Stimulated activated CD8-positive, alpha-beta memory T cell treated with anti-CD3 and anti-CD28 coated beads, Interleukin-7, amount 100 ng/mL, for 4 hours (primary cell): Measurements from ENCODE around the gene REG4.
"Not testable (repeated sequence)": the region's sequence is repeated elsewhere in the genome, so short reads cannot be mapped to it uniquely, and the experiment has no call there.

Experiments used
- DNase-seq, 2 donors: peaks; one replicate each; pipeline ENCODE4 v3.0.0-alpha.2; 2020; ENCODE audit warnings: low read depth in 2 of 2

The REG4 gene

DNA sequence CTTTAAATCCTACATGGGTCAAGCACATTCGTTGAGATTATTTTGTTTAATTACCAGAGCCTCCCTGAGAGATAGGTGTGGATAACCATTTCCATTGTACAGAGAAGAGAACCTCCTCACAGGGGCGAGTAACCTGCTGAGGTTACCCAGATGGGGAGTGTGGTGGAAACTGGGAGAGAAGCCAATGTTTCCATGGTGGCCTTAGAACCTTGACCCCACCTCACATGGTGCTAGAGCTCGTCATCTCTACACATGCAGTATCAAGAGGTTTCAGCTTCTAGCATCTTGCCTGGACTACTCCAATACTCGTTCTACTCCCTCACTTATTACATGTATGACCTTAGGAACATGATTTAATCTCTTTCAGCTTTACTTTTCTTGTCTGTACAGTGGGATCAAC, 4.8 kb downstream of the REG4 start:
- DNase-seq: no peak

DNA sequence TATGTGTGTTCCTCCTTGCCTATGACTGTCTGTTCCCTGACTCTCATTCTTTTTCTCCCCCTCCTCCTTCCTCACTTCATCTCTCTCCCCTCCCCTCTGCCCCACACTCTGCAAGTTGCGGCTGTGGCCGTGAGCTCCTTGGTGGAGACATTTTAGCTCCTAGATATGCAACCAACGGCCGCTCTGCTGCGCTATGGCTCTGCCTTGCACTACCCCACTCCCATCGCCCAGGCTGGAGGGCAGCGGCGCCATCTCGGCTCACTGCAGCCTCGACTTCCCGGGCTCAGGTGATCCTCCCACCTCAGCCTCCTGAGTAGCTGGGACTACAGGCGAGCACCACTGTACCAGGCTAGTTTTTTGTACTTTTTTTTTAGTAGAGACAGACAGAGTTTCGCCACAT, 5.5 kb downstream of the REG4 start:
- DNase-seq: no peak

DNA sequence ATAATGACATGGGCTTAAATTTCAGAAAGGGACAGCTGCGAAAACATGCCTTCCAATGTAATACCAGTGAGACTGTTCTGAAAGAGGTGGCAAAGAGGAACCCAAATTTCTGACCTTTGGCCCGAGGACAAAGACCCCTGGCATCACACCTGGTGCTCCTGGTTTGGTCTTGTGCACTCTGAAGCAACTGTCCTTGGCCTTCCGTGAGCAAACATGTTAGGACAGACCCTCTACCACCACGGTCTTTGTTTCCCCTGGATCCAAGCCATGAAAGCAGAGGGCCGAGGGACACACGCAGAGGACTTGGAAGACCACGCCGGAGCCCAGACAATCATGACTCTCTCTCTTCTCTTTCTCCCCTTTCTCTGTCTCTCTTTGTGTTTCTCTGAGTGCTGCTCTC, 6.0 kb downstream of the REG4 start:
- DNase-seq: no peak

DNA sequence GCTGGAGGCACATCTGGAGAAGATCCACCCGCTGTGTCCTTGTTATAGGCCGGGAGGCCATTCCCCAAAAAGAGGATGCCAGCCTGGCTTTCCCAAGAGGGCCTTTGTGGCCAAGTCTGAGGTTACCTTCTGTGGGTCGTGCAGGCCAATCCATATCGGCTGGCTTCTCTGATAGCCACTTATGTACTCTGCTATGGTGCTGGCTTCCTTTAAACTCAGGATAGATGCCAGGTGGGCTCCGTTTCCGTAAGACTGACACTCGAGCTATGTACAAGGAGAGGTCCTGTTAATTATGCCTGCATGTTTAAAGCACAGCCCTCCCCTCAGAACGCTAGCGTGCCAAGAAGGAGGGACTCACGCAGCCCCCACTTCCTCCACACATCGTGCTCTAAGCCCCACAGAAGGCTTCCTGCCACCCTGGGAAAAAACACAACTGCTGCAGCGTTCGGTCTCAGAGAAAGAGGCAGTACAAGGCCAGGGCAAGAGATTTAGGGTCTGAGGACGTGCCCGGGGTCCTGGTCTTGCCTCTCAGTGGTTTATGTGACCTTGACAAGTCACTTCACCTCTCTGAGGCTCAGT, 11.6 kb downstream of the REG4 start:
- DNase-seq: peak in 1 of 2 donors; percentile 15

DNA sequence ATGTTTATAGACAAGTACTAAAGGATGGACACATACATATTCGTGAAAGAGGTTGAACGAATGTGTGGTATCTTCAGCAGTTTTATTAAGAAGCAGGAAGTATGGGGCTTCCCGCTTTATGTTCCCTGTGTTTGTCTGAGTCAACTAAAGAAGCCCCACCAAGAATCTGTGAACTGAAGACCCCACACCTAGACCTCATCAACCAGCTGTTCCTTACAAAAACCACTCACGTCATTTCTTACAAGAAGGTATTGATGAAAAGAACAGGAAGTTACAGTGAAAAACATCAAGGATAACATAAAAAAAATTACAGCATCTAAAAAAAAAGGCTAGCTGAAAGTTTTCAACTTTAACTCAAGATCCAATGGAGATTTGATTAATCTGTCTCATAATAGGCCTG, 12.3 kb downstream of the REG4 start:
- DNase-seq: no peak

DNA sequence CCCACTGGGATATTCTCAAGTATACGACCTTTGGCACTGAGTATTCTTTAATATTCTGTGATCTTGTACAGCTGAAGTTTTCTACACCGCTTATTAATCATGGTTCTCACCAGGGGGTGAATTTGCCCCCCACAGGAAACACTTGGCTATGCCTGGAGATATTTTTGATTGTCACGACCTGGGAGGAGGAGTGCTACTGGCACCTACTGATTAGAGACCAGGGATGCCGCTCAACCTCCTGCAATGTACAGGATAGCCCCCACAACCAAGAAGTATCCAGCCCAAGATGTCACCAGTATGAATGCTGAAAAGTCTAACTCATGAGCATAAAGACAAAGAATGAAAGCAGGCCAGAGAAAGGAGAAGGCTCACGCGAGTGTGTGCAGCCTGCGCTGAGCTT, 13.7 kb downstream of the REG4 start:
- DNase-seq: no peak

DNA sequence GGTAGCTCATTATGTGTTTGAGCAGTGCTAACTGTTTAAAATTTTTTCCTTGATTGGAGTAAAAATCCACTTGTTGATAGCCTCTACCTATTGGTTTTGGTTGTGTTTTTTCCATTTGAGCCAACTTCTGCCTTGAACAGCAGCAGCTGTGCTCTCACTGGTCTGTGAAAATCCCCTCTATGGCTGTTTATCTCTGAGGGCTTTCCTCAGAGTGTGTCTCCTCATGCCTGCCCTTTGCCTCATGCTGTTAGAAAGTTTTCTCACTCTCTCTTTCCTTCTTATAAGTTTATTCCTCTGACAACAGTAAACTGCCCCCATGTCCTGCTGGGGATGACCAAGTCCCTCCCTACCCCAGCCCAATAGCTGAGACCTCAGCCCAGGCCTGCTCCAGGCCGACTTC, 14.1 kb downstream of the REG4 start:
- no peak for DNase-seq

DNA sequence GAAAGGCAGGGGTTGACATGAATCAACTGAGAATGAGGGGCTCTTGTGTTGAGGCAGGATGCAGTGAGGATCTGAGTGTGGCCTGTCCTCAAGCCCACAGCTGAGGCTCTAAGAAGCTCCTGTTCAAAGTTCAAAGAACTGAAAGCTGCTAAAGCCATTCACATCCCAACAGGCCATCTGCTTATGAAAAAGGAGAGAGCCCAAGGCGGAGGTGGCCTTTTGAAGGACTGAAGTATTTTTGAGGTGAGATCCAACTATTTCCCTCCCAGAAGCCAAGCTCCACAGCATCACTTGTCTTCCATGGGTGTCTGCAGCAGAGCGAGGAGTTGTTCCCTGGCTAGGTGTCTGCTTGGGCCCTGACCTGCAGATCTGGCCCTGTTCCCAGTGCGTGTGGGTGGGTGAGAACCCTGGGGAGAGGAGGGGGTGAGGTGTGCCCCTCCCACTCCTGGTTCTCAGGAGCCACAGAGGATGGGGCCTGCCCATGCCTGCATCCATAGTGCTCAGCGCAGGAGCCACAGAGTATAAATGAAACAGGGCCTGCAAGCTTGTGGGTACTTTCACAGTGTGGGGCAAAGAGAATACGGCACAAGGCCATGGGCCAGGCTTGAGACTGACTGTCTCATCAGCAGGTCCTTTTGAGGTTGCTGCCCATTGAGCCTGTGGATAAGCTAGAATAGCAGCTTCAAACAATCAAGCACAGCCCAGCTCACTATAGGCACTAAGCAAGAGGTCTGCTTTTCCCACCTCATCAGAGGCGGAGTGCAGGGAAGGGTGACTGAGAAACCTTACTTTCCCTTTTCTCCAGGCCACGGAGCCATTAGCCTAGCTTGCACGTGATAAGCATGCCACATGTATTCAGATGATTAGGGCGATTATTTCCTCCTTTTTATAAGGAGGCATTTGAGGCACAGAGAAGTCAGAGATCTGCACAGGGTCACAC, 15.7 kb downstream of the REG4 start:
- no peak for DNase-seq

DNA sequence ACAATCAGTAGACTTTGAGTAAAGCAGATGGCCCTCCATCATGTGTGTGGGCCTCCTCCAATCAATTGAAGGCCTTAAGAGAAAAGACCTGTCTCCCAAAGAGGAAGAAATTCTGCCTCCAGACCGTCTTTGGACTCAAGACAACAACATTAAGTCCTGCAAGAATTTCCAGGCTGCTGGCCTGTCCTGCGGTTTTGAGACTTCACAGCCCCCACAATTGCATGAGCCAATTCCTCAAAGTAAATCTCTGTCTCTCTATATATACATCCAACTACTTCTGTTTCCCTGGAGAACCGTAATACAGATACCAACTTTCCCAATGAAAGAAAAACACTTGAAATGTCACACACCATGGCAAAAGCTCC, 16.4 kb downstream of the REG4 start:
- no peak for DNase-seq

DNA sequence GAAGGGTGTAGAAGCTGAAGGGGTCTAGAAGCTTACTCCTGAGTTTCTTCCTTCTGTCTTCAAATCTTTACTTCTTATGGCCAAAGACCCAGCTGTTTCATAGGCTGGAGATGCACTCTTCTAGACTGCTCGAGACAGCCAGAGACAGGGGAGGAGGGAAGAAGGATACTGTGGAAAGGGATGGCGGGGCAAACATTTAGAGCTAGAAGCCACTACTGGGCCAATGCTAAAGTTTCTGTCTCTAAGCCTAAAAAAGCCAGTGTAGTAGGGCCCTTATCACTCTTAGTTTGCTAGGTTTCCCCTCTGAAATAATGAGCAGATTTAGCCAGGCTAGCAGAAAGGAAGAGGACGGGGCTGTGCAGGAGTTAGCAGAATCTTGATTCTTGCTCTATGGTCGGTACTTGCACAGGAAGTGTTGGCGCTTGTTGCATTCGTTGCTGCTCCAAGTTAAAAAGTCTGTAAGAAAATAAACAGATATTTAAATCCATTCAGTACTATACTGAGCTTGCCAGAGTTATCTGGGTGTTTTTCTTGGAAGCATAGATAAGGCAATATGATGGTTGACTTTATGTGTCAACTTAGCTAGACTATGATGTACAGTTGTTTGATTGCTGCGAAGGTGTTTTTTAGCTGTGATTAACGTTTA, 16.9 kb downstream of the REG4 start:
- no peak for DNase-seq

DNA sequence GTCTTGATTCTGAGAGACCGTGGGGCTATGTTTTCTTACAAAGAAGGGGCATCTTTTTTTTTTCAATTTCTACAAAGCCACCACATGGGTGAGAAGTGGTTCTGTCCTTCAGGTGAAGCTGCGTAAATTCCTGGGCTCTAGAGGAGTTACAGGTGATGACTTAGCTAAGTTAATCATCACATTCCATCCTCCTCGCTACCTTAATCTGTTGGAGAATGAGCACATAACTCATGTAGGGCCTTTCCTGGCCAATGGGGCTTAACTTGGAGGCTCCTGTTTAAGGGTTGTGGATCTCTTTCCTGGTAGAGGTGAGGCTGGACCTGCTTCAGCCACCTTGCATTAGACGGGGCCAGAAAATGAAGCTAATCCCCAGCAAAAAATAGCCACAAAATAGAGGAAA, 19.9 kb downstream of the REG4 start:
- no peak for DNase-seq

DNA sequence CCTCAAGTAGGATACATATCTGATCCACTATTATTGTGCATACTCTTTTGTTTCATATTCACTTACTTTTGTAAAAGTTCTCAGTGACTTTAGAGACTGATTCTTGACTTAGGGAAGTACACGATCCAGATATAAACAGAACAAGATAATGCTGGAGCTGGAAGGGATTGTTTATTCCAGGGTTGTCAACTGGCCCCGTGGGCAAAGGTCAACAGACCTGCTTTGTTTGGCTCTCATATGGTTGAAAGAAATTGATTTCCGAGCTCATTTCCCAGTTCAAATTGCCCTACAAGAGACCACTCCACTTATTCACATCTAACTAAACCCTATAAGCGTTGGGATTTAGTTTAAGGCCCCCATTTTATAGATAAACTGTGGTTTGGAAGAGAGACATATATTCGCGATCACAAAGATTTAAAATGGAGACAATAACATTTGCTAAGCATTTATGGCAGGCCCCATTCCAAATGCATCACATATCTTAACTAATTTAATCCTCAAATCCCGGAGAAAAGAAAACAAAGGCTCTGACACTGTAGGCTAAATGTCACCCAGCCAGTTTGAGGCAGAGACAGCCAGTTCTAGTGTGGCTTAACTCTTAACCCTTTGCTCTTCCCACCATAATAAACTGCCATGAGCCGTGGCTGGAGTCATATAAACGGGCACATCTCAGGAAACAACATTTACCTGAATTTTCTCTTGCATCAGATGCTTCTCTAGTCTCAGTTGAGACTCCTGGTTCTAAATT, 20.6 kb downstream of the REG4 start:
- no peak for DNase-seq

DNA sequence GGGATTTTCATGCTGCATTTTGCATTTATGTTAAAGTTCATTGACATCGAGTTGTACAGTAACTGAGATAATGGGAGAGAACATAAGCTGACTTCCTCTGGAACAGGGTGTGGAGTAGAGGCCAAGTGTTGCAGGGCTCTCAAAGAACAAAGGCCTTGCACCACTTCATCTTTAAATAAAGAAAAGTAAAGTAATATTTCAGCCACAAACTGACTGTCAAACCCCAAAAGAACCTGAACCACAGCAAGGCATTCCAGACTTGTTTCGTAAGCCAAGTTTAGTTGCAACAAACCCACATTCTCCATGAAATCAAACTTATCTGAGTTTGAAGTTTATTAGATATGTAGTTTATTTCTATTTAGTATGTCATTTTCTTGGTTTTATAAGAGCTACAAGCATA, 23.5 kb downstream of the REG4 start:
- no peak for DNase-seq

DNA sequence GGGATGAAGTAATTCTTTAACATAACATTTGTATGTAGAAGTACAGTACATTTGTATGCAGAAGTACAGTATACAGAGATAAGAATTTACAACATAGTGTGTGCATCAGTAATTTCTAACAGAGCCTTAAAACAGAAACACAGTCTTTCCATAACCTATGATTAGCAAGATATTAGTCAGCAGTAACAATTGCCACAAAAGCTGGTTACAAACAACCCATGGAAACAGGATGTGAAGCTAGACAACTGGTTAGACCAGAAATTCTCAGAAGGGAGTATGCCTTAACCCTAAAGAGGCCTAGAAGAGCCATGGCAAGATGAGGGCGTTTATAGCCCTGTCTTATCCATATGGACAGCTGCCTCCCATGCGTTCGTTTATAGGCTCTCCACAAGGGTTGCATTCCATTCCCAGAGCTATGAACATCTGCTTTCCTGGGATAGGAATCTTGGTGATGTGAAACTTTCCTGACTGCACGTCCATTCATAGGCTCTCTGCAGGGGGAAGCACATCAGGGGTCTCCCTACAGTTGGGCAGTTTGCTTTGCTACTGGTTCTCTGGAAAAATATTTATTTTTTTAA, 24.7 kb downstream of the REG4 start:
- not testable (repeated sequence) for DNase-seq

DNA sequence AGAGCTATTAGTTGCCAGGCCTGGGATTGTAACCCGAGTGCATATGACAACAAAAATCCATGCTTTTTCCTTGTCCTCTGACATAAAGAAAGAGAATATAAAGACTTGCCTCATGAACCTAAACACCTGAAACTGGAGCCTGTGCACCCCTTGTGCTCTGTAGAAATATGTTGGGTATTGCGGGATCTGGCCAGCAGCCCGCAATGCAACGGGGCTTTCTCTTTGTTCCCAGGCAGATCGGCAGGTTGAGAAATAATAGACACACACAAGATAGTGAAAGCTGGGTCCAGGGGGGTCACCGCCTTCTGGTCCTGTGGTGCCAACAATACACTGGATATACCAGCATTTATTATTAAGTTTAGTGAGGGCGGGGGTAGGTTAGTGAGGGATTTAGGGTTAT, 25.2 kb downstream of the REG4 start:
- not testable (repeated sequence) for DNase-seq

DNA sequence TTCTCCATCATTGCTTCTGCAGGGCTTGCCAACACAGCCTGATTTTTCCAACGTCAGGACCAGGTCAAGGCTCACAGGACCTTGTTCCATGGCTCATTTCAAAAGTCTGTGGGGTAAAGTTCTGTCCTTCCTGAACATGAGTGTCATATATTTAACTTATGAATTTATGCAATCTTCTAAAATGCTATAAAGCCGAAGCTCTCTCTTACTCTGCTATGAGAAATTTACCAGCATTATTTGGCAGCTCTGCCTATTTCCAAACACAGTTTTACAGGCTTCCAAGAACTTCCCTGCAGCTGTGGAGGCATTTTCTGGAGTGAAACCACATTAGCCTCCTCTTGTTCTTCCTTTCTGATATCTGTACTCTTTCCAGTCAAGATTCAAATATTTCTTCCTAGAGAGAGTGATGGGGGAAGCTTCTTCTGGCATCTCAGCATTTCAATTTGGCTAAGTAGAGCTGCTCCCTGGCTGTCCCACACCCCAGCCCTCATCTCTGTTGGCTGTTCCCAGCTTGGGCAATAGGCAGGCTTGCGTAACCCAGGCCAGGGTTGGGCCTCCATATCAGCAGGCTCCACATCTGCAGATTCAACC, 27.0 kb downstream of the REG4 start:
- no peak for DNase-seq

DNA sequence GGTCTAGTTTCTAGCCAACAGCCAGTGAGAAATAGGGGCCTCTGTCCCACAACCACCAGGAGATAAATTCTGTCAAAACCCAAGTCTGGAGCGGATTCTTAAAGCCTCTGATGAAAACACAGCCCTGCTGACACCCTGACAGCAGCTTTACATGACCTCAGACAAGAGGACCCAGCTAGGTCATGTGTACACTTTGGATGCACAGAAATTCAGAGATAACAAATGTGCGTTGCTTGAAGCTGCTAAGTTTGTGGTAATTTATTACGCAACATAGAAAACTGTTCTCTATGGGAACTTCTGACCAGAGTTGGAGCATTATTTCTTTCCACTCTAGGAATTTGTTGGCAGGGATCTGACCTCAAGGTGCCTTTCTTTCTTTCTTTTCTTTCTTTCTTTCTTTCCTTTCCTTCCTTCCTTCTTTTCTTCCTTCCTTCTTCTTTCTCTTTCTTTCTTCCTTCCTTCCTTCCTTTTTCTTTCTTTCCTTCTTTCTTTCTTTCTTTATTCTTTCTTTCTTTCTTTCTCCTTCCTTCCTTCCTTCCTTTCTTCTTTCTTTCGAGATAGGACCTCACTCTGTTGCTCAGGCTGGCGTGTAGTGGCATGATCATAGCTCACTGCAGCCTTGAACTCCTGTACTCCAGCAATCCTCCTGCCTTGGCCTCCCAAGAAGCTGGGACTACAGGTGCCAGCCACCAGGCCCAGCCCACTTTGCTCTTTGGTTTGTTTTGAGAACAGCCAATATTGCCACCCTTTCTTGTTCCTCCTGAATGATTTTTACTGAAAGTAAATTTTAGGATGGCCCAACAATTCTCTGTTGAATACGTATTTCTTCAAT, 27.7 kb downstream of the REG4 start:
- no peak for DNase-seq

DNA sequence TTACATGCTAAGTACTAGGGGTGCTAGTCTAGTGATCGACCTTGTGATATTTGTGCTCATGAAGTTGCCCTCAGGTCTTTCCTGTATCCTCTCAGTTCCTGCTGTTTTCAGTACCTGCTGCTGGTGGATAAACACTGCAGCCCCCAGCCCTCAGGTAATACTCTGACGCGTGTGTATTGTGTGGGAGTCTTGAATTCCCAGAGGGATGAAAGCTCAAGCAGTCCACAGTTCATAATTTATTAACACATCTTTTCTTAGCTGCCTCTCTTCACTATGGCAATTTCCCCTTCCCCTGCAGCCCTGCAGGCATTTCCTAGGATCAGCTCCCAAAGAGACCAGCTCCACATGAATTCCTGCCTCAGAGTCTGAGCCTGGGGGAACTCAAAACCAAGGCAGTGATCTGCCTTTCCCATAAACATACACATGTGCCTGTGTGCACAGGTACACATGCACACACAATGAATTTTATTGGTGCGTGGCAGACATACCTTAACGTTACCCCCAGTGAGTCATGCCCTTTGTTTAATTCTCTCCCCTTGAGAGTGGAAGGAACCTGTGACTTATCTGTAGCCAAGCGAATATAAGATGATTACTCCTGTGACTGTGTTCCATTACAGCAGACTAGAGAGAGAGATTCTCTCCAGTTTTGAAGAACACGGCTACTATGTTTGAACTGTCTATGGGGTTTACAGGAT, 28.5 kb downstream of the REG4 start:
- no peak for DNase-seq

DNA sequence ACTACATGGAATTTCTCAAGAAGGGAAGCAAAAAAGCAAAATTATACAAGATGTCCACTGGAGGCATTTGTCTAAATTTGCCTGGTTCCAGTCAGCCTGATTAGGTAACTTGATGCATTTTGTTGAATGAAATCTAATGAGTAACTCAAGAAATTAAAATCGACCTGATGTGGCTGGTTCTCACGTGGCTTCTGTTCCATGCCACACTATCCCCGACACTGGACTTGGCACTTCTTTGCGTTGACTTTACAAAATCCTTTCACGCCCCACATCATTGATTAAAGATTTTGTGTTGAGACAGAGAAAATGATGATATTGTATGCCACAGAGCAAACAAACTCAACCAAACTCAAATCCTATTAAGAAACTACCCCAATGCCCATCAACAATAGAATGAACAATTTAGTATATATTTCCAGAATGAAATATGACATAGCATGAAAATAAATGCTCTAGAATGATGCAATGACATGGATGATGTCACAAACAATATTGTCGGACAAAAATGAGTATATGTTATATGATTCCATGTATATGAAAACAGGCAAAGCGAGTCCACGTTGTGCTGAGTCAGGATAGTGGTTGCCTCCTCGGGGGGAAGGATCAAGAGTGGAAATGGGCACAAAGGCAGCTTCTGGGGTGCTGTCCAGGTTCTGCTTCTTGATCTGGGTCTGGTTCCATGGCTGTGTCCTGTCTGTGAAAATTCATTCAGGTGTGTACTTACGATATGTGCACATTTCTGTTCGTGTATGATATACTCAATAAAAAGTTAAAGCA, 29.6 kb downstream of the REG4 start:
- DNase-seq: no peak
